NCI-H2227 (cell line): ENCODE measurements around the gene TRIAP1.
"Not testable (repeated sequence)": the region's sequence is repeated elsewhere in the genome, so short reads cannot be mapped to it uniquely, and the experiment has no call there.

Experiments
- DNase-seq: peaks from one replicate; lab custom pipeline; 2025; ENCODE audit not compliant: unreplicated experiment; lab: John Stamatoyannopoulos, UW

TRIAP1 gene

DNA sequence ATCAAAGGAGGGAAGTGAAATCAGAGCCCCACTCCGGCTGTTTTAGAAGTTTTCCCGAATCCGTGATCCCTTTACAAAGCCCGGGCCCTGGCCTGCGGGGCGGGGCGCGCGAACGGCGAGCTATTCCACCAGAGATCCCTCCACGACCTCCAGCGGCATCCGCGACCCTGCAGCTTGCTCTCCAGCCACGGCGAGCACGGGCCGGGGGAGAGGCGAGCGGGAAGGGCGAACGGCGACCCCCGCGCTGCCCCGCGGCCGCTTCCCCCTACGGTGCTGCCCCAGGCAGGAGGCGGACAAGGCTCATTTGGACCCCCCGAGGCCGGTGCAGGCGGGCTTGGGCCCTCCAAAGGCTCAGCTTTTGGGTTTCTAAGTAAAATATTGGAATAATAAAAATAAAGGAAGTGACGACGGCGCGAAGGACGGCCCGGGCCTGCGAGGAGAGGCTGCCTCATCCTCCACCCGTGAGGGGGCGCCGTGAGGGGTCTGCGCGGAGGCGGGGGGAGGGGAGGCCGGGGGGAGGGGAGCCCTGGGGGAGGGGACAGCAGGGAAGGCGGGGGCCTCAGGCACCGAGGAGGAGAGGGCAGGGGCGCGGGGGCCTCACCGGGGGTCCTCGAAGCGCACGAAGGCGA, 22.8 kb upstream of the TRIAP1 start:
- peak; percentile 77 for DNase-seq

DNA sequence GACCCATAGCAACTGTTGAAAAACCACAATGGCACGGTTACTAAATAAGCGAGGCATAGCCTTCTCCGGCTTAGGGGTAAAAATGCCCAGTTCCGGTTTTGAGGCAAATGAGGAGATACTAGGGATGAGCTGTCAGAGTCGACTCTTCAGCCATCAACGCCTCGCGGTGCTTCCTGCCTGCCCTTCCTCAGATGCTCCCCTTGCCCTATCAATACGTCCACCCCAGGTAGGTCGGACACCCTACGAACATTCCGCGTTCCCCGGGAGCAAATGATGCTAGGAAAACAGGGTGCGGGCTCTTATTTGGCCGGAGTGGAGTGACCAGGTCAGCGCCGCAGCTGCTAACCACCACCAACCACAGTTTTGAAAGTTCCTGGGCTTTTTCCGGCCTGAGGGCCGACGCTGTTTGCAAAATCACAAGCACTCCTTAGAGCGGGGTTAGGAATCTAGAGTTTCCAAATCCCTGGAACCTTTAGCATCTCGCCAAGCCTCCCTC, 22.2 kb upstream of the TRIAP1 start:
- peak; percentile 50 for DNase-seq

DNA sequence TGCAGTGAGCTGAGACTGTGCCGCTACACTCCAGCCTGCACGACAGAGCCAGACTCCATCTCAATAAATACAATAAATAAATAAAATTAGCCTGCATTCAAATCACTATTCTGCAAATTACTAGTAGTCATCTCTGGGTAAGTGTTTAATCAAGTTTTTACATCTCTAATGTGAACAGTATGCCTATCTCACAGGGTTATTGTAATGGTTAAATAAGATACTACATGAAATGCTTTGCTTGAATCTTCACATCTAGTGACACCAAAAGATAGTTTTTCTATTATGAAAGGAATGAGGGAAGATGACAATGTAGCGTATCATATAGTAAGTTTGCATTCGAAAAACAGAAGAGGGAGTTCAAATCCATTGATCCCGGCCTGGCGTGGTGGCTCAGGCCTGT, 21.3 kb upstream of the TRIAP1 start:
- no peak for DNase-seq

DNA sequence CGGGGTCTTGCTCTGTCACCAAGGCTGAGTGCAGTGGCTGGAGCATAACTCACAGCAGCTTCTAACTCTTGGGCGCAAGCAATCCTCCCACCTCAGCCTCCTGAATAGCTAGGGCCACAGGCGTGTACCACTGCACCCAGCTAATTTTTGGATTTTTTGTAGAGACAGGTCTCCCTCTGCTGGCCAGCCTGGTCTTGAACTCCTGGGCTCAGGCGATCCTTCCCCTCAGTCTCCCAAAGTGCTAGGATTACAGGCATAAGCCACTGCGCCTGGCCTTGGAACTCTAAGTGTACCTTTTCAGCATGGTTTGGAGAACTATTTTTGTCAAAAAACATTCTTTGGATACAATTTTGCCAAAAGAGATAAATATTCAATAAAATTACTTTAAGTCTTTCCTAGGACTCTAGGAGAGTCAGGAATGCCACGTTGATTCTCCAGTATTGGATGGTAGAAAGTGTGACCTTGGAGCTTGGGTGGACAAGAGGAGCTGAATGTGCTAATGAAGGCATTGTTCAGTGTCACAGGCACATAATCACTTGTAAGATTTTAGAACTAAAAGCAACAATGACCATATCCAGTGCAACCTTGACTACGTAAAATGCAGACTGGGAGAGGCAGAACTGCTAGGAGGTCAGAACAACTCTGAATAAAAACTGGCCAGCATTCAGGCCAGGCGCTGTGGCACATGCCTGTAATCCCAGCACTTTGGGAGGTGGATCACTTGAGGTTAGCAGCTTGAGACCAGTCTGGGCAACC, 20.6 kb upstream of the TRIAP1 start:
- peak; percentile 46 for DNase-seq

DNA sequence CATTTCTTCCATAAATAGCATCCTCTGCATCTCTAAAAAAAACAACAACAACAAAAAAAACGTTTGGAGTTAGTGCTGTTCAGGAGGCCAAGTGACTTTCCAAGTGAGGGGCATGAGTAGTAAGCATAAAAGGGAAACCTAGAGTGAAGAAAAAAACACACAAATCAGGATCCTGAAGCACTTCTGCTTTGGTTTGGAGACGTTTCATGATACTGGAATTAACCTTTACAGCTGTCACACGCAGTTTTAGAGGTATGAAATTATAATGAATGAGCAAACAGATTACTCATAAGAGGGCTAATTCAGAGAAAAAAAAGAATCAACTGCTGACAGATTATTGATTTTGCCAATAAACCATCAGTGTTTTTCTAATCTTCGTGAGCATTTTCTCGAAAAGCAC, 19.6 kb upstream of the TRIAP1 start:
- DNase-seq: no peak

DNA sequence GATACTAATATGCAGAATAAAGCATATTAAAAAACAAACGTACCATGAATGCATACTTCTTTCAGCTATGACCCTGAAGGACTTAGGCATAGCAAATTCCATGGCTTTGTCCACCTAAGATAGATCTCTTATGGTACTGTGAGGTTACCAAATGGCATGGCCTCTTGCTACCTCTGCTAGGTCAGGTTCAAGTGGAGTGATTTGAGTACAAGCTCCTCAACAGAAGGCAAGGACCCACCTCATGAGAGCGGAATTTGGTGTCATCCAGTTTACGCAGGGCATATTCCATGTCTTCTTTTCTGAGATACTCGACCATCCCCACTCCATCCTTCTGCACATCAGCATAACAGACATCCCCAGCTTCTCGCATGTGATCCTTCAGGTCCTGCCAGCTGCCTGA, 17.5 kb upstream of the TRIAP1 start:
- no peak for DNase-seq

DNA sequence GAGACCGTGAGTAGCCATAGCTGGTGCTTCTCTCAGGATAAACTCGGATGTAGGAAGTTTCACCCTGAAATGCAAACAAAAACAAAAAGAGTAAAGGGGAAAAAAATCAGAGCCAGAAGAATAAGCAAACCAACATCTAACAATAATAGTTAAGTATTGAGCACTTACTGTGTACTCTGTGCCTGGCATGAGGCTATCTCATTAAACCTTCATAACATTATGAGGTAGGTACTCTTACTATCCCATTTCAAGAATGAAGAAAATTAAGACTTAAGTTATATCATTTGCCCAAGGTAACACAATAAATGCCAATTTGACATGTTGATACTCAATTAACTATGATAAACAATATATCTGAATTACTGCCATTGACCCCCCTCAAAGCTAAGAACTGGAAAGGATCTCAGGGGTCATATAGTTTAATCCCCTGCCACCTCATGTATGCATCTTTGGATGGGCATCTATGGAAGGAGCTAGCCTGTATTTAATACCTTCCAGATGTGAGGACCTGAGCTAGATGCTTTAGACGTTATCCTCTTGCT, 16.0 kb upstream of the TRIAP1 start:
- DNase-seq: no peak

DNA sequence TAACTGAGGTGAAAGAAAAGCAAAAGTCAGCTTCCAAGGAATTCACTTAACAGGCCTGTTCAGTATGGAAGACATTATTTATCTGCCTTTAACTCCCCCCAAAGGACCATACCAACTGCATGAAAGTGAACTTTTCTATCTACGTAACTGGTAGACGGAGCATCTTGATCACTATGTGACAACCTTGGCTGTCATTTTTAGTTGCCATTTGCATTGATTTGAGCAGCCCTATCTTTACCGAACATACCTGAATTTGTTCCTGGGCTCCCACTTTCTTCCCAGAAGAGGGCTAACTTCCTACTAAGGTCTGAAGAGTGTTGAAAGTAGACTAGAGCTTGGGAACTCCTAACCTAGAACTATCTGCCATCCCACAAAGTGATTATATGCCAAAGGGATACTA, 14.0 kb upstream of the TRIAP1 start:
- no peak for DNase-seq

DNA sequence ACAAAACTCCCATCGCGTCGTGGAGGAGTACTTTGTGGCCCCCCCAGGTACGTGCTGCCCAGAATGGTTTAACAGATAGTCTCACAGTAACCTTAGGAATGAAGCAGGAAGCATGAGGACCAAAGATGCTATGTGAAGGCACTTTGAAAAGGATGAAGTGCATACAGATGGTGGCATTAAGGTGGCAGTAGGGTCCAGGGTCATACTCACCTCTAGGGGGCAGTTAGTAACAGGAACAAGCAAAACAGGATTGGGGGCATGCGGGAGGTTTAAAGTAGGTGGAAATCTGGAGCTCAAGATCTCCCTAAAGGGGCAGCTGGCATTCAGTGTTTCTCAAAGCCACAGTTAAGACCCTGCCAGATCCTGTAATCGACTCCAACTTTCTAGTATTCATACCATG, 10.9 kb upstream of the TRIAP1 start:
- DNase-seq: no peak

DNA sequence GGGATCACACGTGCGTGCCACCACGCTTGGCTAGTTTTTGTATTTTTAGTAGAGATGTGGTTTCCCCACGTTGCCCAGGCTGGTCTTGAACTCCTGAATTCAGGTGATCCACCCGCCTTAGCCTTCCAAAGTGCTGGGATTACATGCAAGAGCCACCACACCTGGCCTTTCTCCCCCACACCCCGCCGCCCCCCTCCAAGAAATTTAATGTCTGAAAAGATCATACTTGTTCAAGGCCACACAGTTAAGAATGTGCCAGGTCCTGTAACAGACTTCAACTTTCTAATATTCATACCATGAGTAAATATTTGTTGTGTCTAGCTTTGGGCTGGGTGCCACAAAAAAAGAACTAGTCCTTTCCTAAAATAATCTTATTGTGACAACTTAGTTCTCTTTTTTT, 9.1 kb upstream of the TRIAP1 start:
- no peak for DNase-seq

DNA sequence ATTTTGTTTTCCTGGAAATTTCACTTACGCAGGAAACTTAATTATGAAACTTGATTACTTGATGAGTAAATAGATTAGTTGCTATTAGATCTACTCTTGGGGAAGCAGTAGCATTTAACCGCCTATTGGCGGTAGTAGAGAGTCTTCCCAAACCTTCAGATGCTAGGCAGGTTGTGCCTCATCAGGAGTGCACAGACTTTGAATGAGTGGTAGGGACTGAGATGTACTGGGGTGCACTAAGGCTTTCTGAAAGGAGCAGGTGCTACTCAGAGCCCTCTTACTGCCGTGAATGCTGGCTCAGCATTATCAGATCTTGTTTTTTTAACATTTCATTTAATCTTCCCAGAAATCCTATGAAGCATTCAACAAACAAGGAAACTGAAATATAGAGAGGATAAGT, 7.8 kb upstream of the TRIAP1 start:
- DNase-seq: no peak

DNA sequence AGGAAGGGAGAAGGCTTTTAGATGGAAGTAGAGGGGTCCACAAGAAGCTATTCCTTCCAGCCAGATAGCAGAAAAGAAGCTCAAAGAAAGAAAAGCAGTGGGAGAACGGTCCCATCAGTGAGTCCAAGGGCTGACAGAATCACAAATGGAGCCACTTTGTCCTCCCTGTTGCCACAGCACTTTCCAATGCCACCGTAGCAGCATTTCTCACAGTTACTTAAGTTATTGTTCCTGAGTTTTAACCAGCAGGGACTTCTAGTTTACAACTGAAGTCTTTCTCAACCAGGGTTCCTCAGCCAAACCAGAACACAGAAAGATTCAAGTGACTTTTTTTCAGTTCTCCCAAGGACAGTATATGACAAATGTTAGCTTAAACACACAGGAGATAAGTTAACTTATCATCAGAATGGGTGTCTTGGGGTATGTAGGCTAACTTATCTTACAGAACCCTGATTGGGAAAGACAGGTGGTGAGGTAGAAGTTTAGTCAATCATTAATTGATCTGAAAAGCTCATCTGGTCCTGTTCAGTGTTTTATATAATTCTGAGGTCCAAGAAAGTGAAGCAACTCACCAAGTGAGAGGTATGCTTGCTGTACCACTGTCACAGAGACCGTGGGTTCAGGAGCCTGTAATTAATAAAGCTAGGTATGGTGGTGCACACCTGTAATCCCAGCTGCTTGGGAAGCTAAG, 7.0 kb upstream of the TRIAP1 start:
- no peak for DNase-seq

DNA sequence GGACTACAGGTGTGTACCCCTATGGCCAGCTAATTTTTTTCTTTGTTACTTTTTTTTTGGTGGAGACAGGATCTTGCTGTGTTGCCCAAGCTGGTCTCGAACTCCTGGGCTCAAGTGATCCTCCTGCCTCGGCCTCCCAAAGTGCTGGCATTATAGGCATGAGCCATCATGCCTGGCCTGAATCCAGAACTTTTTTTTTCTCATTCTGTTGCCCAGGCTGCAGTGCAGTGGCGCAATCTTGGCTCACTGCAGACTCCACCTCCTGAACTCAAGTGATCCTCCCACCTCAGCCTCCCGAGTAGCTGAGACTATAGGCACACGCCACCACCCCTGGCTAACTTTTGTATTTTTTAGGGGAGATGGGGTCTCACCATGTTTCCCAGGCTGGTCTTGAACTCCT, 6.3 kb upstream of the TRIAP1 start:
- not testable (repeated sequence) for DNase-seq

DNA sequence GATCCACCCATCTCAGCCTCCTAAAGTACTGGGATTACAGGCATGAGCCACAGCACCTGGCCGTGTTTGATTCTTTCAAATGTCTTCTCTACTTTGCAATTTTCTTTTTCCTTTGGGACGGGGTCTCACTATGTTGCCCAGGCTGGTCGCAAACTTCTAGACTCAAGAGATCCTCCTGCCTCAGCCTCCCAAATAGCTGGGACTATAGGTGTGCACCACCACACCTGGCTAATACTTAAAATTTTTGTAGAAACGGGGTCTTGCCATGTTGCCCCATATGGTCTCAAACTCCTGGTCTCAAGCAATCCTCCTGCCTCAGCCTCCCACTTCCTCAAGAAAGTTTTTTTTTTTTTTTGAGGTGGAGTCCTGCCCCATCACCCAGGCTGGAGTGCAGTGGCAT, 1.8 kb upstream of the TRIAP1 start:
- no peak for DNase-seq

DNA sequence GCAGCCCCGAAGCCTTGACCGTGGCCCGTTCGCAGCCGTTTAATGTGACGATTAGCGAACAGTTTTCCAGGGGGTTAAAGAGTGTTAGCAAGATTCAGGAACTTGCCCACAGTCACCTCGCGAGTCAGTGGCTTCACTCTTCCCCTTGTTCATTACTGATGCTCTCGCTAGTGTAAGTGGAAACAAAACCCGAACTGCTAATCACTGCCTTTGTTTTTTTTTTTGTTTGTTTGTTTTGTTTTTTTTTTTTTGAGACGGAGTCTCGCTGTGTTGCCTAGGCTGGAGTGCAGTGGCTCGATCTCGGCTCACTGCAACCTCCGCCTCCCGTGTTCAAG, 627 bp upstream of the TRIAP1 start:
- not testable (repeated sequence) for DNase-seq

DNA sequence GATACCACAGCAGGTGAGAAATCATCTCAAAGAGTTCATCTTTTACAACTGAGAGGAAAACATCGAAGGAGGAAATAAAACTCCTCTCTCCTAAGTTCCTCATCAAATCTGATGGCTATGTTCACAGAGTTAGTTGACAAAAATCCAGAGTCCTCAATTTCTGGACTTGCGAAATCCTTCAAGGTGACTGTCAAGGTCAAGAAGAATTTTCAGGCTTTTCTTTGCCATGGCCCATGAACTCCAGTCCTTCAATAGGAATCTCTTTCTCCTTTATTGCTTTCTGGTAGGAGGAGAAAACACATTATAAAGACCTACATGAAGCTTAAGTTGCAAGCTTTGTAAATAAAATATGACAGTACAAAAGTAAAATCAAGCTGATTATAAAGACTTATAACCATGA, 1.5 kb downstream of the TRIAP1 start:
- DNase-seq: no peak

DNA sequence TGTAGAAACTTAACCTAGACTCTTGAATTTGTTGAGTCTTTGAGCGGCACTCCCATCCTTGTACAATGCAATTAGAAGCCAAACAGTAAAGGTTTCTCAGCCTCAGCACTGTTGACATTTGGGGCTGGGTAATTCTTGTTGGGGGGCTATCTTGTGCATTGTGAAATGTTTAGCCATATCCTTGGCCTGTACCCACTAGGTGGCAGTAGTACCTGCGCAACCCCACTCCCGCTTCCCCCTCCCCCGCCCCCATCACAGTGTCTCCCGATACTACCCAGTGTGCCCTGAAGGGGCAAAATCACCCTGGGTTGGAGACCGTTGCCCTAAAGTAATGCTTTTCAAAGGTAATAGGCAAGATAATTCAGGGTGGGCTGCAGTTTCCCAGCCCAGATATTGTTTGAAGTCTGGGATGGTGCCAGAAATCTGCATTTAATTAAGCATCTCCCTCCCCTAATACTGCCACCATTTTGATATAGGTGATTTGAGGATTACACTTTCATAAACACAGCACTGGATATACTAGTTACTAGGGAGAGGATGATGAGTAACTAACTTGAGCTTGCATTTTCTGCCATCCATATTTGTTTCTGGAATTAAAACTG, 6.4 kb downstream of the TRIAP1 start:
- peak; percentile 80 for DNase-seq

DNA sequence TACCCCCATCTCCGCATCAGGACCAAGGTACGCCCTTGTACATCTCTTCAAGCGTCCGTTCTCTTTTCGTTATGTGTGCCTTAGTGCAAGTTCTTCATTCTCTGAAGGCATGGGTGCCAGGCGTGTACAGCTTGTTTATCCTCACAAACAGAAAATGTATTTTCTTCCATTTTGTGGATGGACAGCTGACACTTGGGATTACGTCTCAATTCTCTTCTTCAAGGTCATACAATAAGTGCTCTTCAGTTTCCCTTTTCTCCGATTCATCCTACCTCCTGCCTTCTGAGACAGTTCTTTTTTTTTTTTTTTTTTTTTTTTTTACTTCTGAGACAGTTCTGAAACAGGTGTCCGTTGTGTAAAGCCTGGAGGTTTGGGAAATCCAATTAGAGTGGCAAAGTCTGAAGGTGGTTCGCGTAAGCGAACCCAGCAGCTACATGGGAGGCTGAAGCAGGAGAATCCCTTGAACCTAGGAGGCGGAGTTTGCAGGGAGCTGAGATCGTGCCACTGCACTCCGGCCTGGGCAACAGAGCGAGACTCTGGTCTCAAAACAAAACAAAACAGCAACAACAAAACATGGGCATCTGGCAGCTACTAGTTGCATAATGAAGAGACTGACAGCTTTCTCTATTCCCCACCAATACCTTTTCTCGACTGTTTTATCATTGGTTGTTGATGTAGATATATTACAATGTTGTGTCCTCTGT, 7.5 kb downstream of the TRIAP1 start:
- DNase-seq: no peak

DNA sequence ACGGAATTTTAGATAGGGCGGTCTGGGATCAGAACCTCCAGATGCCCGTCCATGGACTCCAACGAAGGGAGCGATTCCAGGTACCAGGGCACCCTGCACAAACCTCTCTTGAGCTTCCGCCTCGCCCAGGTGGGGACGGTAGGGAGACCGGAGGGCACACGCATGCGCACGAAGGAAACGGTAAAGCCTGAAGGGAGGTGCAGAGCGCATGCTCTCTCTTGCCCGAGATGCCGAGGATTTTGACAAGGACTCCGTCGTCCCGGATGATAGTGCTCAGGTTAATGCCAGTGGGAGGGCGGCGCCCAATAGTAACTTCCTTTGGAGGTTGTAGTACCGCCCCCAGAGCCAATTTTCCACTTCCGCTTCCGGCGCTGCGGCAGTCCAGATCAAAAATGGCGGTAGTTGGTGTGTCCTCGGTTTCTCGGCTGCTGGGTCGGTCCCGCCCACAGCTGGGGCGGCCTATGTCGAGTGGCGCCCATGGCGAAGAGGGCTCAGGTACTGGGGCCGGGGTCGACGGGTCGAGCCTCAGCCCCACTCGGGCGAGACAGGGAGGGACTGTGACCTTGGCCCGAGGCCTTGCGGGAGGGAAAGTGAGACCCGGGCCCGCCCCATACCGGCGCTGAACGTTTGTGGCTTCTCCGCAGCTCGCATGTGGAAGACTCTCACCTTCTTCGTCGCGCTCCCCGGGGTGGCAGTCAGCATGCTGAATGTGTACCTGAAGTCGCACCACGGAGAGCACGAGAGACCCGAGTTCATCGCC, 8.3 kb downstream of the TRIAP1 start, which contains the start of gene COX6A1:
COX6A1 (plus strand) TSS at position 379 of the 760 bp plus-strand sequence; CDS start at position 393, 14 bp downstream.
- DNase-seq: peak; percentile 99
